Measurements from ENCODE around the gene YTHDF1. TPM values are rescaled to one million over a fixed set of nuclear protein-coding genes. Genes with fewer than 3 reads are reported as not detected.

Gene YTHDF1
- total RNA-seq, 1 donor from 2014 or later, result 44.9 TPM

DNA sequence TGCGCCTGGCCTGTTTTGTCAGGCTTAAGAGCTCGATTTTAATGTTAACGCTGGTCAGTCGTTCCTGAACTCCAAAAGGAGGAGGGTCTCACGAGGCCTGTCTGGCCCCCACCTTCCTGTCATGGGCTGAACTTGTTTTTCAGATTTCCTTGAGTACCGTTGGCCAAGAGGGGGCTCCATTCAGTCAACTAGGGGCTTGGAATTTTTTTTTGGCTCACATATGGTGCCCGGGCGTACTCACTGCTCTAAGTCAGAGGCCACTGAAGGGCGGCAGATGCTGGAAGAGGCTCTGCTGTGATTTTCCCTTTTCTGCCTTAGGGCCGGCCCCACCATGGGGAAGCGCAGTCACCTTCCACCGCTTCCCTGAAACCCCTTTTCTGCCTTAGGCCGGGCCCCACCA is 12.9 kb upstream of the YTHDF1 start:
- no peak overlapping the region for H3K27ac Mint-ChIP-seq (ENCODE audit: unreplicated experiment)
- H3K36me3 Mint-ChIP-seq (ENCODE audit: unreplicated experiment), result no peaks in the 10 kb centered on the region
- TF ChIP-seq, protein P1, sequence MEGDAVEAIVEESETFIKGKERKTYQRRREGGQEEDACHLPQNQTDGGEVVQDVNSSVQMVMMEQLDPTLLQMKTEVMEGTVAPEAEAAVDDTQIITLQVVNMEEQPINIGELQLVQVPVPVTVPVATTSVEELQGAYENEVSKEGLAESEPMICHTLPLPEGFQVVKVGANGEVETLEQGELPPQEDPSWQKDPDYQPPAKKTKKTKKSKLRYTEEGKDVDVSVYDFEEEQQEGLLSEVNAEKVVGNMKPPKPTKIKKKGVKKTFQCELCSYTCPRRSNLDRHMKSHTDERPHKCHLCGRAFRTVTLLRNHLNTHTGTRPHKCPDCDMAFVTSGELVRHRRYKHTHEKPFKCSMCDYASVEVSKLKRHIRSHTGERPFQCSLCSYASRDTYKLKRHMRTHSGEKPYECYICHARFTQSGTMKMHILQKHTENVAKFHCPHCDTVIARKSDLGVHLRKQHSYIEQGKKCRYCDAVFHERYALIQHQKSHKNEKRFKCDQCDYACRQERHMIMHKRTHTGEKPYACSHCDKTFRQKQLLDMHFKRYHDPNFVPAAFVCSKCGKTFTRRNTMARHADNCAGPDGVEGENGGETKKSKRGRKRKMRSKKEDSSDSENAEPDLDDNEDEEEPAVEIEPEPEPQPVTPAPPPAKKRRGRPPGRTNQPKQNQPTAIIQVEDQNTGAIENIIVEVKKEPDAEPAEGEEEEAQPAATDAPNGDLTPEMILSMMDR (IDR thresholded peaks at IDR 0.05), result no peak
- no peak overlapping the region for H3K4me3 Mint-ChIP-seq (ENCODE audit: unreplicated experiment)
- no peak for DNase-seq (ENCODE audit: extremely low spot score, unreplicated experiment)
- H3K27me3 Mint-ChIP-seq (ENCODE audit: unreplicated experiment), result no peaks in the 10 kb centered on the region
- no peaks in the 10 kb centered on the region for H3K9me3 Mint-ChIP-seq (ENCODE audit: unreplicated experiment)
- peaks cover 46% of the 10 kb centered on the region for H3K4me1 Mint-ChIP-seq (ENCODE audit: unreplicated experiment)

DNA sequence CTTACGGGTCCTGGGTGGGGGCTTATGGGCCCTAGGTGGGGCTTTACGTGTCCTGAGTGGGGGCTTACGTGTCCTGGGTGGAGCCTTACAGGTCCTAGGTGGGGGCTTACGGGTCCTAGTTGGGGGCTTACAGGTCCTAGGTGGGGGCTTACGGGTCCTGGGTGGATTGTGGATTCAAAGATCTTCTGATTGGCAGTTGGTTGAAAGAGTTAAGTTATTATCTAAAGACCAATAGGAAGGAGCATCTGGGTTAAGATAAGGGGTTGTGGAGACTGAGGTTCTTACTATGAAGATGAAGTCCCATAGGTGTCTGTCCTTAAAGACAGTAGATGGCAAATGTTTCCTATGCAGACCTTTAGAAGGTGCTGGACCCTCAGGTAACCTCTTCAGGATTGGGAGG is 11.3 kb upstream of the YTHDF1 start:
- H3K36me3 Mint-ChIP-seq (ENCODE audit: unreplicated experiment), result no peaks in the 10 kb centered on the region
- H3K4me3 Mint-ChIP-seq (ENCODE audit: unreplicated experiment), result no peak overlapping the region
- H3K27me3 Mint-ChIP-seq (ENCODE audit: unreplicated experiment), result no peaks in the 10 kb centered on the region
- TF ChIP-seq, protein P1 (IDR thresholded peaks at IDR 0.05), result no peak
- DNase-seq (ENCODE audit: extremely low spot score, unreplicated experiment), result no peak
- peaks cover 41% of the 10 kb centered on the region for H3K4me1 Mint-ChIP-seq (ENCODE audit: unreplicated experiment)
- H3K9me3 Mint-ChIP-seq (ENCODE audit: unreplicated experiment), result no peaks in the 10 kb centered on the region
- no peak overlapping the region for H3K27ac Mint-ChIP-seq (ENCODE audit: unreplicated experiment)

DNA sequence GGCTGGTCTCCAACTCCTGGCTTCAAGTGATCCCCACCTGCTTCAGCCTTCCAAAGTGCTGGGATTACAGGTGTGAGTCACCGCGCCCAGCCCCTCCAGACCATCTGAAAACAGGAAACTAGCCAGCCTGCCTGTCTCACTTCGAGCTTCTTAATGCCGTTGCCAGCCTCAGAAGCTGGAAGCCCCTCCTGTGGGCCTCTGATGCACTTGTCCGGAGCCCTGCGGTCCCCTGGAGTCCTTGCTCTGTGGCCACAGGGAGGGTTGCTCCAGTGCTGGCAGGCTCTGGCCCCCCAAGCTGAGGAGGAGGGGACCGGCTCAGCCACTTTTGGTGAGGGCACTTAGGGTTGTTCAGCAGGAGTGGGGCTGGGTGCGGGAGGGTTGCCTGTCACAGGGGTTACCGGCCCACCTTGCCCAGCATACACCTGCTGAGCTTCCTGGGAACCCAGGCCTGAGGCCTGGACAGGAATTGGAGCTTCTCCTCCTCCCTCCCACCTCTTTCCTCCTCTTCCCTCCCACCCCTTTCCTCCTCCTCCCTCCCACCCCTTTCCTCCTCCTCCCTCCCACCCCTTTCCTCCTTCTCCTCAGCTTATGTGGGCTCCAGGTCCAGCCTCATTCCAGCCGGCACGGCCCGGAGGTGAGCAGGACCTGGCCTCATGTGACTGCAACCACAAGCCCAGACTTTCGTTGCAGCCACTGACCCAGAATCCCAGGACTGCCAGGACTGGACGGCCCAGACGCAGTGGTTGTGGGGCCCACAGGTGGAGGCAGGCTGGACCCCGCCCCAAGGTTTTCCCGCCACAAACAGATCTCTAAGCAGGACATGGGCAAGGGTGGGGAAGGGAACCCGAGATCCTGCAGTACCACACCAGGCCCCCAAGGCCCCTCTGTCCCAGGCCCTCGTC is 10.4 kb upstream of the YTHDF1 start:
- Mint-ChIP-seq H3K27me3 (ENCODE audit: unreplicated experiment) (no peaks in the 10 kb centered on the region), H3K4me1 (ENCODE audit: unreplicated experiment) (peaks cover 32% of the 10 kb centered on the region), H3K4me3 (ENCODE audit: unreplicated experiment) (no peak overlapping the region), H3K9me3 (ENCODE audit: unreplicated experiment) (no peaks in the 10 kb centered on the region), H3K27ac (ENCODE audit: unreplicated experiment) (no peak overlapping the region), H3K36me3 (ENCODE audit: unreplicated experiment) (no peaks in the 10 kb centered on the region)
- TF ChIP-seq, protein P1 (IDR thresholded peaks at IDR 0.05), result no peak
- no peak for DNase-seq (ENCODE audit: extremely low spot score, unreplicated experiment)

DNA sequence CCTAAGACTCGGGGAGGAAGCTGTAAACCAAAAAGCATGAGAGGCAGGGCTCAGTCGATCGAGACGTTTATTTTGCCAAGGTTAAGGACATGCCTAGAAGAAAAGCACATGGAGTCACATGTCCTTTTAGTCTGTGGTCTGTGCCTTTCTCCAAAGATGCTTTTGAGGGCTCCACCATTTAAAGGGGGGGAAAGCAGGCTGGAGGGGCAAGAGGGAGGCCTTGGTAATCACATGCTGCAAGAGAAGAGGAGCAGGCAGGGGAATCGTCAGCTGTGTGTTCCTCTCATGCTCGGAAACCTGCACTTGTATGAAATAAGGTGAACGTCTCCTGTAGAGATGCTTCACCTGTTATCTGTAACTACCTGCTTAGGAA is 9.1 kb upstream of the YTHDF1 start:
- H3K27ac Mint-ChIP-seq (ENCODE audit: unreplicated experiment), result peak overlapping the region; percentile 38
- peaks cover 22% of the 10 kb centered on the region for H3K4me1 Mint-ChIP-seq (ENCODE audit: unreplicated experiment)
- no peaks in the 10 kb centered on the region for H3K9me3 Mint-ChIP-seq (ENCODE audit: unreplicated experiment)
- no peak for DNase-seq (ENCODE audit: extremely low spot score, unreplicated experiment)
- H3K36me3 Mint-ChIP-seq (ENCODE audit: unreplicated experiment), result no peaks in the 10 kb centered on the region
- H3K4me3 Mint-ChIP-seq (ENCODE audit: unreplicated experiment), result no peak overlapping the region
- TF ChIP-seq, protein P1 (IDR thresholded peaks at IDR 0.05), result no peak
- H3K27me3 Mint-ChIP-seq (ENCODE audit: unreplicated experiment), result peaks cover 8% of the 10 kb centered on the region

DNA sequence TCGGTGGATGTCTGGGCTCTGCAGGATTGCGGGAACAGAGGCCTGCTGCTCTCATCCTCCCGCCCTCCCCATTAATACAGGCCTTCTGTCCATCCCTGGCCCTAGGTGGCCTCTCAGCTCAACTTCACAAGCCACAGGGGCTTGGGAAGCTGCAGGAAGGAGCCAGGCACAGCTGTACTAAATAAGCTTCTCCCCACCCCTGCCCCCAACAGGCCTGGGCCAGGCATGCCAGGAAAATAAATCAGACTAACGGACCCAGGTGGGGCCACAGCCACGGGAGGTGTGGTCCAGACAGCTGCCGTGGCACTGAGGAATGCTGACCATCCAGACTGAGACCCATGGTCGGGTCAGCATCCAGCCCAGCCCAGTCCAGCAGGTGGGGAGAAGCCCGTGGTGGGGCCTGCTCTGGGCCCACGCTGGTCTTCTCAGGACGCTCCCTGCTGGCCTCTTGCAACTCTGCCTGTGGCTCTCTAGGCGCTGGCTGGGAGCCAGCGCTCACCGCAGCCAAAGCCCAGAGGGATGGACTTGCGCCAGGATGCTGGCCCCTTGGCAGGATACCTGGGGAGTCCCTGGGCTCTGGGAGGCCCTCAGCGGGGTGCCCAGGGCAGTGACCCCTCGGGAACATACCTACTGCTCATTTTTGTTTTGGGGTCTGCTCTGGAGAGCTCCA is 8.6 kb upstream of the YTHDF1 start:
- peaks cover 9% of the 10 kb centered on the region for H3K27me3 Mint-ChIP-seq (ENCODE audit: unreplicated experiment)
- H3K36me3 Mint-ChIP-seq (ENCODE audit: unreplicated experiment), result no peaks in the 10 kb centered on the region
- H3K4me3 Mint-ChIP-seq (ENCODE audit: unreplicated experiment), result no peak overlapping the region
- DNase-seq (ENCODE audit: extremely low spot score, unreplicated experiment), result no peak
- H3K9me3 Mint-ChIP-seq (ENCODE audit: unreplicated experiment), result no peaks in the 10 kb centered on the region
- peak overlapping the region; percentile 38 for H3K27ac Mint-ChIP-seq (ENCODE audit: unreplicated experiment)
- TF ChIP-seq, protein P1 (IDR thresholded peaks at IDR 0.05), result peak; percentile 38
- H3K4me1 Mint-ChIP-seq (ENCODE audit: unreplicated experiment), result peaks cover 22% of the 10 kb centered on the region

Measured in osteocyte (in vitro differentiated cells).